ENCODE results near the gene ITIH2. TPM values are rescaled to one million over a fixed set of nuclear protein-coding genes. Genes with fewer than 3 reads are reported as not detected.

ITIH2 gene
- total and polyA plus RNA-seq, 4 donors: 261 to 1,345 (median 532) TPM

GRCh38 chr10:7667262-7668141 is 35.6 kb upstream of the ITIH2 start:
- Histone ChIP-seq H3K4me3 (ENCODE audit: low read depth in 1 of 3, low read length in 3 of 3) (peak overlapping the region in 1 of 3 donors; percentile 40), H3K36me3 (ENCODE audit: control insufficient read depth in 4 of 4, insufficient read depth in 3 of 4, low read depth in 1 of 4, low read length in 3 of 4) (no peaks in the 10 kb centered on the region), H3K4me1 (ENCODE audit: control insufficient read depth in 4 of 4, insufficient read depth in 4 of 4, low read length in 3 of 4) (peaks cover 0 to 11% (median 10%) of the 10 kb centered on the region in 4 donors), H3K27ac (ENCODE audit: low read depth in 1 of 2, low read length in 2 of 2) (no peak overlapping the region), H3K27me3 (ENCODE audit: control insufficient read depth in 4 of 4, insufficient read depth in 4 of 4, low read length in 3 of 4) (peaks cover 0 to 13% (median 6%) of the 10 kb centered on the region in 4 donors), H3K9ac (ENCODE audit: low read depth in 1 of 2, low read length in 2 of 2) (no peak overlapping the region), H3K9me3 (ENCODE audit: control insufficient read depth in 4 of 4, low read length in 3 of 4) (no peaks in the 10 kb centered on the region)
- WGBS: 9% methylated on average over 43 of the region's 44 CpGs
- TF ChIP-seq, protein P1, sequence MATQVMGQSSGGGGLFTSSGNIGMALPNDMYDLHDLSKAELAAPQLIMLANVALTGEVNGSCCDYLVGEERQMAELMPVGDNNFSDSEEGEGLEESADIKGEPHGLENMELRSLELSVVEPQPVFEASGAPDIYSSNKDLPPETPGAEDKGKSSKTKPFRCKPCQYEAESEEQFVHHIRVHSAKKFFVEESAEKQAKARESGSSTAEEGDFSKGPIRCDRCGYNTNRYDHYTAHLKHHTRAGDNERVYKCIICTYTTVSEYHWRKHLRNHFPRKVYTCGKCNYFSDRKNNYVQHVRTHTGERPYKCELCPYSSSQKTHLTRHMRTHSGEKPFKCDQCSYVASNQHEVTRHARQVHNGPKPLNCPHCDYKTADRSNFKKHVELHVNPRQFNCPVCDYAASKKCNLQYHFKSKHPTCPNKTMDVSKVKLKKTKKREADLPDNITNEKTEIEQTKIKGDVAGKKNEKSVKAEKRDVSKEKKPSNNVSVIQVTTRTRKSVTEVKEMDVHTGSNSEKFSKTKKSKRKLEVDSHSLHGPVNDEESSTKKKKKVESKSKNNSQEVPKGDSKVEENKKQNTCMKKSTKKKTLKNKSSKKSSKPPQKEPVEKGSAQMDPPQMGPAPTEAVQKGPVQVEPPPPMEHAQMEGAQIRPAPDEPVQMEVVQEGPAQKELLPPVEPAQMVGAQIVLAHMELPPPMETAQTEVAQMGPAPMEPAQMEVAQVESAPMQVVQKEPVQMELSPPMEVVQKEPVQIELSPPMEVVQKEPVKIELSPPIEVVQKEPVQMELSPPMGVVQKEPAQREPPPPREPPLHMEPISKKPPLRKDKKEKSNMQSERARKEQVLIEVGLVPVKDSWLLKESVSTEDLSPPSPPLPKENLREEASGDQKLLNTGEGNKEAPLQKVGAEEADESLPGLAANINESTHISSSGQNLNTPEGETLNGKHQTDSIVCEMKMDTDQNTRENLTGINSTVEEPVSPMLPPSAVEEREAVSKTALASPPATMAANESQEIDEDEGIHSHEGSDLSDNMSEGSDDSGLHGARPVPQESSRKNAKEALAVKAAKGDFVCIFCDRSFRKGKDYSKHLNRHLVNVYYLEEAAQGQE (IDR thresholded peaks at IDR 0.05): no peak
- TF ChIP-seq, protein P2, sequence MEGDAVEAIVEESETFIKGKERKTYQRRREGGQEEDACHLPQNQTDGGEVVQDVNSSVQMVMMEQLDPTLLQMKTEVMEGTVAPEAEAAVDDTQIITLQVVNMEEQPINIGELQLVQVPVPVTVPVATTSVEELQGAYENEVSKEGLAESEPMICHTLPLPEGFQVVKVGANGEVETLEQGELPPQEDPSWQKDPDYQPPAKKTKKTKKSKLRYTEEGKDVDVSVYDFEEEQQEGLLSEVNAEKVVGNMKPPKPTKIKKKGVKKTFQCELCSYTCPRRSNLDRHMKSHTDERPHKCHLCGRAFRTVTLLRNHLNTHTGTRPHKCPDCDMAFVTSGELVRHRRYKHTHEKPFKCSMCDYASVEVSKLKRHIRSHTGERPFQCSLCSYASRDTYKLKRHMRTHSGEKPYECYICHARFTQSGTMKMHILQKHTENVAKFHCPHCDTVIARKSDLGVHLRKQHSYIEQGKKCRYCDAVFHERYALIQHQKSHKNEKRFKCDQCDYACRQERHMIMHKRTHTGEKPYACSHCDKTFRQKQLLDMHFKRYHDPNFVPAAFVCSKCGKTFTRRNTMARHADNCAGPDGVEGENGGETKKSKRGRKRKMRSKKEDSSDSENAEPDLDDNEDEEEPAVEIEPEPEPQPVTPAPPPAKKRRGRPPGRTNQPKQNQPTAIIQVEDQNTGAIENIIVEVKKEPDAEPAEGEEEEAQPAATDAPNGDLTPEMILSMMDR (IDR thresholded peaks at IDR 0.05; ENCODE audit: low read depth, low read length, missing input control): no peak
- TF ChIP-seq SP1 (IDR thresholded peaks at IDR 0.05) (no peak), RAD21 (IDR thresholded peaks at IDR 0.05) (no peak), HNF4G (IDR thresholded peaks at IDR 0.05) (no peak), JUND (IDR thresholded peaks at IDR 0.05) (no peak), EGR1 (IDR thresholded peaks at IDR 0.05; ENCODE audit: low read depth in 2 of 2) (no peak)
- DNase-seq (ENCODE audit: low spot score): no peak

DNA sequence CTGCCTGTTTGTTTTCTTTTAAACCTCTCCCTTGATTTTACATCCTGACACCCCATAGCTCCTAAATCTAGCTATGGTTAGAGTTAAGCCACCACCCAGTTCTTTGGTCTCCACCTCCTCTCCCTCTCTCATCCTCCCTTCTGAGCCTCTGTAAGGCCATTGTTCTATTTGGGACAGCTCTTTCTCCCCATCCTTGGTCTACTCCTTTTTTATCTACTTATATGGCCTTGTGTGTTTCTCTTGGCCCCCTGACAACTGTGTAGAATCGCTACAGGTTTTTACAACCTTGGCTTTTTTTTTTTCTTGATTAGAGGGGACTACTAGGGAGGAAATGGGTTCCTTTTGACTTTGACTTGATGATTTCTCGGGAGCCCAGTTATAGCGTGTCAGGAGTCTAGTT is 33.0 kb upstream of the ITIH2 start:
- no peak for DNase-seq (ENCODE audit: low spot score)
- H3K4me3 ChIP-seq (ENCODE audit: low read depth in 1 of 3, low read length in 3 of 3): no peak overlapping the region
- H3K27me3 ChIP-seq (ENCODE audit: control insufficient read depth in 4 of 4, insufficient read depth in 4 of 4, low read length in 3 of 4): peaks cover 0 to 12% (median under 1%) of the 10 kb centered on the region in 4 donors
- no peak overlapping the region for H3K9ac ChIP-seq (ENCODE audit: low read depth in 1 of 2, low read length in 2 of 2)
- 84% methylated on average over 3 of the region's 3 CpGs for WGBS
- H3K9me3 ChIP-seq (ENCODE audit: control insufficient read depth in 4 of 4, low read length in 3 of 4): no peaks in the 10 kb centered on the region
- no peaks in the 10 kb centered on the region for H3K36me3 ChIP-seq (ENCODE audit: control insufficient read depth in 4 of 4, insufficient read depth in 3 of 4, low read depth in 1 of 4, low read length in 3 of 4)
- H3K4me1 ChIP-seq (ENCODE audit: control insufficient read depth in 4 of 4, insufficient read depth in 4 of 4, low read length in 3 of 4): peaks cover 0 to 11% (median 10%) of the 10 kb centered on the region in 4 donors
- H3K27ac ChIP-seq (ENCODE audit: low read depth in 1 of 2, low read length in 2 of 2): no peak overlapping the region
- TF ChIP-seq, protein P3, sequence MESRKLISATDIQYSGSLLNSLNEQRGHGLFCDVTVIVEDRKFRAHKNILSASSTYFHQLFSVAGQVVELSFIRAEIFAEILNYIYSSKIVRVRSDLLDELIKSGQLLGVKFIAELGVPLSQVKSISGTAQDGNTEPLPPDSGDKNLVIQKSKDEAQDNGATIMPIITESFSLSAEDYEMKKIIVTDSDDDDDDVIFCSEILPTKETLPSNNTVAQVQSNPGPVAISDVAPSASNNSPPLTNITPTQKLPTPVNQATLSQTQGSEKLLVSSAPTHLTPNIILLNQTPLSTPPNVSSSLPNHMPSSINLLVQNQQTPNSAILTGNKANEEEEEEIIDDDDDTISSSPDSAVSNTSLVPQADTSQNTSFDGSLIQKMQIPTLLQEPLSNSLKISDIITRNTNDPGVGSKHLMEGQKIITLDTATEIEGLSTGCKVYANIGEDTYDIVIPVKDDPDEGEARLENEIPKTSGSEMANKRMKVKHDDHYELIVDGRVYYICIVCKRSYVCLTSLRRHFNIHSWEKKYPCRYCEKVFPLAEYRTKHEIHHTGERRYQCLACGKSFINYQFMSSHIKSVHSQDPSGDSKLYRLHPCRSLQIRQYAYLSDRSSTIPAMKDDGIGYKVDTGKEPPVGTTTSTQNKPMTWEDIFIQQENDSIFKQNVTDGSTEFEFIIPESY (IDR thresholded peaks at IDR 0.05): no peak
- TF ChIP-seq TAF1 (conservative IDR thresholded peaks at IDR 0.05): no peak
- TF ChIP-seq HNF4A (conservative IDR thresholded peaks at IDR 0.05): no peak
- TF ChIP-seq FOXA2 (IDR thresholded peaks at IDR 0.05): no peak
- no peak for TF ChIP-seq RXRA (IDR thresholded peaks at IDR 0.05)
- no peak for TF ChIP-seq RAD21 (IDR thresholded peaks at IDR 0.05)
- TF ChIP-seq, protein P2 (IDR thresholded peaks at IDR 0.05; ENCODE audit: low read depth, low read length, missing input control): no peak
- no peak for TF ChIP-seq MAX (IDR thresholded peaks at IDR 0.05)
- TF ChIP-seq JUND (IDR thresholded peaks at IDR 0.05): no peak
- no peak for TF ChIP-seq ATF3 (IDR thresholded peaks at IDR 0.05)

Measured in liver (tissue), 9 donors.